GM12892 (cell line): ENCODE measurements around the gene SEPHS2.

Experiments used
- POLR2A ChIP-seq: IDR thresholded peaks from 2 replicates; pipeline ENCODE4 v1.6.1; 2011; ENCODE audit warnings: low read depth, low read length, control low read depth
- POLR2AphosphoS5 ChIP-seq: IDR thresholded peaks from 2 replicates; pipeline ENCODE4 v1.6.1; 2011; ENCODE audit warnings: low read depth, low read length, control low read depth
- TAF1 ChIP-seq: IDR thresholded peaks from 2 replicates; pipeline ENCODE4 v1.6.1; 2011; ENCODE audit warnings: low read depth, mild to moderate bottlenecking, control low read depth, low read length, borderline replicate concordance

GRCh38 chr16:30445149-30445407 is 596 bp downstream of the SEPHS2 start:
- TF ChIP-seq POLR2A = no peak
- TF ChIP-seq POLR2AphosphoS5 = no peak
- TF ChIP-seq TAF1 = no peak; the same call in 1 of the 2 replicates
